ENCODE measurements around the gene NPPB. TPM values are rescaled to one million over a fixed set of nuclear protein-coding genes. Genes with fewer than 3 reads are reported as not detected.

Gene NPPB
- total RNA-seq, 1 experiment from 2014 or later = not detected

- TF ChIP-seq ZNF423 (CRISPR knock-in tag; IDR thresholded peaks at IDR 0.05) = peak; percentile 94
- no peak for TF ChIP-seq ERG (CRISPR knock-in tag; IDR thresholded peaks at IDR 0.05)
- TF ChIP-seq PRRX2 (CRISPR knock-in tag; IDR thresholded peaks at IDR 0.05) = no peak
- TF ChIP-seq, protein P1, sequence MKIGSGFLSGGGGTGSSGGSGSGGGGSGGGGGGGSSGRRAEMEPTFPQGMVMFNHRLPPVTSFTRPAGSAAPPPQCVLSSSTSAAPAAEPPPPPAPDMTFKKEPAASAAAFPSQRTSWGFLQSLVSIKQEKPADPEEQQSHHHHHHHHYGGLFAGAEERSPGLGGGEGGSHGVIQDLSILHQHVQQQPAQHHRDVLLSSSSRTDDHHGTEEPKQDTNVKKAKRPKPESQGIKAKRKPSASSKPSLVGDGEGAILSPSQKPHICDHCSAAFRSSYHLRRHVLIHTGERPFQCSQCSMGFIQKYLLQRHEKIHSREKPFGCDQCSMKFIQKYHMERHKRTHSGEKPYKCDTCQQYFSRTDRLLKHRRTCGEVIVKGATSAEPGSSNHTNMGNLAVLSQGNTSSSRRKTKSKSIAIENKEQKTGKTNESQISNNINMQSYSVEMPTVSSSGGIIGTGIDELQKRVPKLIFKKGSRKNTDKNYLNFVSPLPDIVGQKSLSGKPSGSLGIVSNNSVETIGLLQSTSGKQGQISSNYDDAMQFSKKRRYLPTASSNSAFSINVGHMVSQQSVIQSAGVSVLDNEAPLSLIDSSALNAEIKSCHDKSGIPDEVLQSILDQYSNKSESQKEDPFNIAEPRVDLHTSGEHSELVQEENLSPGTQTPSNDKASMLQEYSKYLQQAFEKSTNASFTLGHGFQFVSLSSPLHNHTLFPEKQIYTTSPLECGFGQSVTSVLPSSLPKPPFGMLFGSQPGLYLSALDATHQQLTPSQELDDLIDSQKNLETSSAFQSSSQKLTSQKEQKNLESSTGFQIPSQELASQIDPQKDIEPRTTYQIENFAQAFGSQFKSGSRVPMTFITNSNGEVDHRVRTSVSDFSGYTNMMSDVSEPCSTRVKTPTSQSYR (CRISPR knock-in tag; IDR thresholded peaks at IDR 0.05) = peak; percentile 97
- peak; percentile 90 for TF ChIP-seq MYBL2 (CRISPR knock-in tag; IDR thresholded peaks at IDR 0.05)
- TF ChIP-seq, protein P2, sequence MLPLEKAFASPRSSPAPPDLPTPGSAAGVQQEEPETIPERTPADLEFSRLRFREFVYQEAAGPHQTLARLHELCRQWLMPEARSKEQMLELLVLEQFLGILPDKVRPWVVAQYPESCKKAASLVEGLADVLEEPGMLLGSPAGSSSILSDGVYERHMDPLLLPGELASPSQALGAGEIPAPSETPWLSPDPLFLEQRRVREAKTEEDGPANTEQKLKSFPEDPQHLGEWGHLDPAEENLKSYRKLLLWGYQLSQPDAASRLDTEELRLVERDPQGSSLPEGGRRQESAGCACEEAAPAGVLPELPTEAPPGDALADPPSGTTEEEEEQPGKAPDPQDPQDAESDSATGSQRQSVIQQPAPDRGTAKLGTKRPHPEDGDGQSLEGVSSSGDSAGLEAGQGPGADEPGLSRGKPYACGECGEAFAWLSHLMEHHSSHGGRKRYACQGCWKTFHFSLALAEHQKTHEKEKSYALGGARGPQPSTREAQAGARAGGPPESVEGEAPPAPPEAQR (CRISPR knock-in tag; IDR thresholded peaks at IDR 0.05) = no peak
- TF ChIP-seq ZBTB21 (CRISPR knock-in tag; IDR thresholded peaks at IDR 0.05; ENCODE audit: borderline replicate concordance) = no peak; the same call in 1 of the 2 replicates
- TF ChIP-seq CBFB (CRISPR knock-in tag; IDR thresholded peaks at IDR 0.05; ENCODE audit: low read depth) = no peak
- TF ChIP-seq, protein P3, sequence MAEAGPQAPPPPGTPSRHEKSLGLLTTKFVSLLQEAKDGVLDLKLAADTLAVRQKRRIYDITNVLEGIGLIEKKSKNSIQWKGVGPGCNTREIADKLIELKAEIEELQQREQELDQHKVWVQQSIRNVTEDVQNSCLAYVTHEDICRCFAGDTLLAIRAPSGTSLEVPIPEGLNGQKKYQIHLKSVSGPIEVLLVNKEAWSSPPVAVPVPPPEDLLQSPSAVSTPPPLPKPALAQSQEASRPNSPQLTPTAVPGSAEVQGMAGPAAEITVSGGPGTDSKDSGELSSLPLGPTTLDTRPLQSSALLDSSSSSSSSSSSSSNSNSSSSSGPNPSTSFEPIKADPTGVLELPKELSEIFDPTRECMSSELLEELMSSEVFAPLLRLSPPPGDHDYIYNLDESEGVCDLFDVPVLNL (CRISPR knock-in tag; IDR thresholded peaks at IDR 0.05; ENCODE audit: borderline replicate concordance, low read depth) = peak; percentile 77; the same call in 1 of the 2 replicates
- no peak for TF ChIP-seq RORB (CRISPR knock-in tag; IDR thresholded peaks at IDR 0.05)
- TF ChIP-seq, protein P4, sequence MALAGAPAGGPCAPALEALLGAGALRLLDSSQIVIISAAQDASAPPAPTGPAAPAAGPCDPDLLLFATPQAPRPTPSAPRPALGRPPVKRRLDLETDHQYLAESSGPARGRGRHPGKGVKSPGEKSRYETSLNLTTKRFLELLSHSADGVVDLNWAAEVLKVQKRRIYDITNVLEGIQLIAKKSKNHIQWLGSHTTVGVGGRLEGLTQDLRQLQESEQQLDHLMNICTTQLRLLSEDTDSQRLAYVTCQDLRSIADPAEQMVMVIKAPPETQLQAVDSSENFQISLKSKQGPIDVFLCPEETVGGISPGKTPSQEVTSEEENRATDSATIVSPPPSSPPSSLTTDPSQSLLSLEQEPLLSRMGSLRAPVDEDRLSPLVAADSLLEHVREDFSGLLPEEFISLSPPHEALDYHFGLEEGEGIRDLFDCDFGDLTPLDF (CRISPR knock-in tag; IDR thresholded peaks at IDR 0.05) = peak; percentile 92
- TF ChIP-seq CREB1 (CRISPR knock-in tag; IDR thresholded peaks at IDR 0.05) = peak; percentile 90
- no peak for TF ChIP-seq EMX1 (CRISPR knock-in tag; IDR thresholded peaks at IDR 0.05)
- no peak for TF ChIP-seq NFATC4 (CRISPR knock-in tag; IDR thresholded peaks at IDR 0.05)
- TF ChIP-seq KAT7 (CRISPR knock-in tag; IDR thresholded peaks at IDR 0.05; ENCODE audit: borderline replicate concordance) = no peak; the same call in 1 of the 2 replicates
- peak; percentile 97 for TF ChIP-seq ETV6 (CRISPR knock-in tag; IDR thresholded peaks at IDR 0.05)
- no peak for TF ChIP-seq ZNF512 (CRISPR knock-in tag; IDR thresholded peaks at IDR 0.05; ENCODE audit: borderline replicate concordance)
- TF ChIP-seq, protein P5, sequence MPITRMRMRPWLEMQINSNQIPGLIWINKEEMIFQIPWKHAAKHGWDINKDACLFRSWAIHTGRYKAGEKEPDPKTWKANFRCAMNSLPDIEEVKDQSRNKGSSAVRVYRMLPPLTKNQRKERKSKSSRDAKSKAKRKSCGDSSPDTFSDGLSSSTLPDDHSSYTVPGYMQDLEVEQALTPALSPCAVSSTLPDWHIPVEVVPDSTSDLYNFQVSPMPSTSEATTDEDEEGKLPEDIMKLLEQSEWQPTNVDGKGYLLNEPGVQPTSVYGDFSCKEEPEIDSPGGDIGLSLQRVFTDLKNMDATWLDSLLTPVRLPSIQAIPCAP (CRISPR knock-in tag; IDR thresholded peaks at IDR 0.05) = peak; percentile 86; the same call in 1 of the 2 replicates
- peak; percentile 97; the same call in 1 of the 2 replicates for TF ChIP-seq ZNF219 (CRISPR knock-in tag; IDR thresholded peaks at IDR 0.05; ENCODE audit: borderline replicate concordance)
- TF ChIP-seq, protein P6, sequence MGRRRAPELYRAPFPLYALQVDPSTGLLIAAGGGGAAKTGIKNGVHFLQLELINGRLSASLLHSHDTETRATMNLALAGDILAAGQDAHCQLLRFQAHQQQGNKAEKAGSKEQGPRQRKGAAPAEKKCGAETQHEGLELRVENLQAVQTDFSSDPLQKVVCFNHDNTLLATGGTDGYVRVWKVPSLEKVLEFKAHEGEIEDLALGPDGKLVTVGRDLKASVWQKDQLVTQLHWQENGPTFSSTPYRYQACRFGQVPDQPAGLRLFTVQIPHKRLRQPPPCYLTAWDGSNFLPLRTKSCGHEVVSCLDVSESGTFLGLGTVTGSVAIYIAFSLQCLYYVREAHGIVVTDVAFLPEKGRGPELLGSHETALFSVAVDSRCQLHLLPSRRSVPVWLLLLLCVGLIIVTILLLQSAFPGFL (CRISPR knock-in tag; IDR thresholded peaks at IDR 0.05; ENCODE audit: borderline replicate concordance) = peak; percentile 93; the same call in 1 of the 2 replicates
- TF ChIP-seq, protein P7, sequence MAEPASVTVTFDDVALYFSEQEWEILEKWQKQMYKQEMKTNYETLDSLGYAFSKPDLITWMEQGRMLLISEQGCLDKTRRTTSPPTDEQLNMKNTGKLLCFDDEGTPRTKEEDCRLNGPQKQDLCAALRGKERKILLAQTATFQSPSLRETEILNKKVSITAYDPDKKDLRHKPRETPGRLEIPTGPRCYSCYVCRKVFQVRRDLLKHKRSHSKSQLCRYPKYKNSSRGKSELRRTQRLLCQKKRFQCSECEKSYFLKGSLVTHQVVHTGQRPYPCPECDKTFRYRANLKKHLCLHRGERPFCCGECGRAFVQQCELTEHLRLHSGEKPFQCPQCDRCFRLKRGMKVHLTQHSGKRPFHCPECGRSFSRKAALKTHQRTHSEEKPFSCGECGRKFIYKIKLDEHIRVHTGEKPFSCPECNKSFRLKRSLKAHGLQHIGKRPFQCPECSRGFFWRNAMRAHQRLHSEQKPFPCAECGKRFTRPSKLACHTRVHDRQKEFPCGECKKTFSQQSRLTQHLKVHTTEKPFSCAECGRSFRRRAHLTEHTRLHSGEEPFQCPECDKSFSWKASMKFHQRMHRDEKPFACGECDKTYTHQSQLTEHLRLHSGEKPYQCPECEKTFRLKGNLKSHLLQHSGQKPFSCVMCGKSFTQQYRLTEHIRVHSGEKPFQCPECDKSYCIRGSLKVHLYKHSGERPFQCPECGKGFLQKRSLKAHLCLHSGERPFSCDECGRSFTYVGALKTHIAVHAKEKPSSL (CRISPR knock-in tag; conservative IDR thresholded peaks at IDR 0.05) = no peak
Observed at GRCh38 chr1:11858968-11859871, 475 bp upstream of the NPPB start (continued).

Data from WTC11 (cell line).